ENCODE data around the gene ULK2.

Gene ULK2

DNA sequence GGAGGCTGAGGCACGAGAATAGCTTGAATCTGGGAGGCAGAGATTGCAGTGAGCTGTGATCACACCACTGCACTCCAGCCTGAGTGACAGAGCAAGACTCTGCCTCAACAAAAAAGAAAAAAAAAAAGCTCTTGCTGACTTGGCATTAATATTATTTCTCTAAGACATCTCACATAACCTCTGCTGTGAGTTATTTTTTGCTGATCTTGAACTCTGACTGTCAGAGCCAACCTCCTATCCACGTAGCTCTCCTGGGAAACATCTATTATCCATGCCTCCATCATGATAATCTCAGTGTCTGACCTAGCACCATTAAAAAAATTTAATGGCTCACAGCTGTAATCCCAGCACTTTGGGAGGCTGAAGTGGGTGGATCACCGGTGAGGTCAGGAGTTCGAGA is 12.7 kb upstream of the ULK2 start:
- no peak overlapping the region for H3K4me3 ChIP-seq (ENCODE audit: low read depth, low read length)
- TF ChIP-seq, protein P1, sequence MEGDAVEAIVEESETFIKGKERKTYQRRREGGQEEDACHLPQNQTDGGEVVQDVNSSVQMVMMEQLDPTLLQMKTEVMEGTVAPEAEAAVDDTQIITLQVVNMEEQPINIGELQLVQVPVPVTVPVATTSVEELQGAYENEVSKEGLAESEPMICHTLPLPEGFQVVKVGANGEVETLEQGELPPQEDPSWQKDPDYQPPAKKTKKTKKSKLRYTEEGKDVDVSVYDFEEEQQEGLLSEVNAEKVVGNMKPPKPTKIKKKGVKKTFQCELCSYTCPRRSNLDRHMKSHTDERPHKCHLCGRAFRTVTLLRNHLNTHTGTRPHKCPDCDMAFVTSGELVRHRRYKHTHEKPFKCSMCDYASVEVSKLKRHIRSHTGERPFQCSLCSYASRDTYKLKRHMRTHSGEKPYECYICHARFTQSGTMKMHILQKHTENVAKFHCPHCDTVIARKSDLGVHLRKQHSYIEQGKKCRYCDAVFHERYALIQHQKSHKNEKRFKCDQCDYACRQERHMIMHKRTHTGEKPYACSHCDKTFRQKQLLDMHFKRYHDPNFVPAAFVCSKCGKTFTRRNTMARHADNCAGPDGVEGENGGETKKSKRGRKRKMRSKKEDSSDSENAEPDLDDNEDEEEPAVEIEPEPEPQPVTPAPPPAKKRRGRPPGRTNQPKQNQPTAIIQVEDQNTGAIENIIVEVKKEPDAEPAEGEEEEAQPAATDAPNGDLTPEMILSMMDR (IDR thresholded peaks at IDR 0.05; ENCODE audit: low read depth, low read length), result no peak

- TF ChIP-seq, protein P1 (IDR thresholded peaks at IDR 0.05; ENCODE audit: low read depth, low read length), result no peak
- H3K4me3 ChIP-seq (ENCODE audit: low read depth, low read length), result no peak overlapping the region
Observed at GRCh38 chr17:19877364-19877945, 9.7 kb upstream of the ULK2 start.

DNA sequence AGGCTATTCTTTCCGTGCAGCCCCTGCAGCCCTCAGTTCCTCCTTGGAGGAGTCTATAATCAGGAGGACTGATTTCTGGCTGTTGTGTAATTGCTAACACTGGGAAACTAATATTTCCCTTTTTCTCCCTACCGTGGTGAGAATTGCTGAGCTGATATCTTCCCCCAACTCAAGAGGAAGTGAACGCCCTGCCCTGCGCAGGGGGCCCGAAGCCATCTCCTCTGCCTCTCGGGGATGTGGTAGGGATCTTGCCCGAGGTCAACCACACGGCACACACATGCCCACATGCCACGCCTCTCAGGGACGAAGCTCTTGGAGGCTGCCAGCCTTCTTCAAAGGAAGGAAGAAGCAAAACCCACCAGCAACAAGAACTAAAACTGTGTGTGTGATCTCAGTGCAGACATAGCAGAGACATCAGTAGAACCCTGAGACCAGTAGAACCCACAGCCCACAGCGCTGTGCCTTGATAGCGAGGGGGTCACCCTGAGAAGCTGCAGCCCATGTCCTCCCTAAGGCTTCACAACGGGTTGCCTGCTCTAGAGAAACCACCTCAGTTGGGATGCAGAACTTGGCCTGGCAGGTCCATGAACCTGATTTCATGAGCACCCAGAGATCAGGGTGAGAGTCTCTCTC is 8.9 kb upstream of the ULK2 start:
- no peak overlapping the region for H3K4me3 ChIP-seq (ENCODE audit: low read depth, low read length)

GRCh38 chr17:19874256-19874655 is 6.5 kb upstream of the ULK2 start:
- TF ChIP-seq, protein P1 (IDR thresholded peaks at IDR 0.05; ENCODE audit: low read depth, low read length), result no peak
- H3K4me3 ChIP-seq (ENCODE audit: low read depth, low read length), result no peak overlapping the region

More for the DNA sequence above, 8.9 kb upstream of the ULK2 start:
- TF ChIP-seq, protein P1 (IDR thresholded peaks at IDR 0.05; ENCODE audit: low read depth, low read length), result no peak

GRCh38 chr17:19873346-19873745 is 5.6 kb upstream of the ULK2 start:
- TF ChIP-seq, protein P1 (IDR thresholded peaks at IDR 0.05; ENCODE audit: low read depth, low read length), result no peak
- no peak overlapping the region for H3K4me3 ChIP-seq (ENCODE audit: low read depth, low read length)

DNA sequence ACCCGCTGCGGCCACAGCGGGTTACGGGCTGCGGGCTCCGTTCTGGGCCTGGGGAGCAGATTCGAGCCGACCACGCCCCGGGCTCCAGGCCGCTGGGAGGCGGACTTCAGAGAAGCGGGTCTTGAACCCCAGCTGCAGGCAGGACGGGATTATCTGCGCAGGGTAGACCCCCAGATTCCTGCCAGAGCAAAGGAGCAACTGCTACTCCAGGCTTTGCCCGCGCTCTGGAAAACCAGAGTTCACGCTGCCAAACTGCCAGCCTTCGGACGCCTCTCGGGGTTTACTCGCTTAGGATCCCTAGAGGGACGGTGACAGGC is 301 bp upstream of the ULK2 start:
- TF ChIP-seq, protein P1 (IDR thresholded peaks at IDR 0.05; ENCODE audit: low read depth, low read length), result no peak
- peak overlapping the region; percentile 75 for H3K4me3 ChIP-seq (ENCODE audit: low read depth, low read length)

DNA sequence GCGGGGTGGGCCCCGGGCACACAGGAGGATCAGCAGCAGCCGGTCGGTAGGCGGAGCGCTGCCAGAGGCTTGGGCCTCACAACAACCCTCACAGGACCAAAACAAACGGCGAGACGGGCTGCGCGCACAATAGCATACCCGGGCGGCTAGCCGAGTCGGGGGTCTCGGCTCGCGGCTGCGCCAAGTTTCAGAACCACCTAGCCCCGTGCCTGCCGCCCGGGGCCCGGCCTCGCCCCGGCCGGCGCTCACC is 732 bp downstream of the ULK2 start:
- H3K4me3 ChIP-seq (ENCODE audit: low read depth, low read length), result peak overlapping the region; percentile 75
- TF ChIP-seq, protein P1 (IDR thresholded peaks at IDR 0.05; ENCODE audit: low read depth, low read length), result peak; percentile 49

Measured in WI38 (cell line).